ENCODE measurements around the gene KAZN. TPM values are rescaled to one million over a fixed set of nuclear protein-coding genes. Genes with fewer than 3 reads are reported as not detected.

KAZN gene
- total RNA-seq, 3 donors from 2014 or later = 0.35 to 1.7 (median 1.2) TPM

- Mint-ChIP-seq H3K27me3 (ENCODE audit: low read depth) (peaks cover 7% of the 10 kb centered on the region), H3K9me3 (no peaks in the 10 kb centered on the region), H3K4me3 (no peak overlapping the region), H3K4me1 (ENCODE audit: low read depth) (no peaks in the 10 kb centered on the region), H3K36me3 (ENCODE audit: insufficient read depth) (no peaks in the 10 kb centered on the region)
- no peak for ATAC-seq
- no peak for DNase-seq
Measured at GRCh38 chr1:14698314-14698713, 99.8 kb downstream of the KAZN start.

GRCh38 chr1:14699620-14700019 is 101.1 kb downstream of the KAZN start:
- Mint-ChIP-seq H3K4me3 (no peak overlapping the region), H3K36me3 (ENCODE audit: insufficient read depth) (no peaks in the 10 kb centered on the region), H3K27me3 (ENCODE audit: low read depth) (peaks cover 7% of the 10 kb centered on the region), H3K4me1 (ENCODE audit: low read depth) (no peaks in the 10 kb centered on the region), H3K9me3 (no peaks in the 10 kb centered on the region)
- DNase-seq = no peak
- ATAC-seq = no peak

GRCh38 chr1:14704846-14705245 is 106.4 kb downstream of the KAZN start:
- Mint-ChIP-seq H3K4me1 (ENCODE audit: low read depth) (no peaks in the 10 kb centered on the region), H3K9me3 (peaks cover 3% of the 10 kb centered on the region), H3K36me3 (ENCODE audit: insufficient read depth) (no peaks in the 10 kb centered on the region), H3K4me3 (no peak overlapping the region), H3K27me3 (ENCODE audit: low read depth) (peaks cover under 1% of the 10 kb centered on the region)
- no peak for ATAC-seq
- no peak for DNase-seq

- no peak for ATAC-seq
- Mint-ChIP-seq H3K4me1 (ENCODE audit: low read depth) (no peaks in the 10 kb centered on the region), H3K36me3 (ENCODE audit: insufficient read depth) (no peaks in the 10 kb centered on the region), H3K27me3 (ENCODE audit: low read depth) (no peaks in the 10 kb centered on the region), H3K9me3 (peaks cover 3% of the 10 kb centered on the region), H3K4me3 (no peak overlapping the region)
- no peak for DNase-seq
Measured at GRCh38 chr1:14705824-14706223, 107.3 kb downstream of the KAZN start.

GRCh38 chr1:14706631-14707030 is 108.1 kb downstream of the KAZN start:
- no peak for ATAC-seq
- Mint-ChIP-seq H3K4me1 (ENCODE audit: low read depth) (no peaks in the 10 kb centered on the region), H3K36me3 (ENCODE audit: insufficient read depth) (no peaks in the 10 kb centered on the region), H3K27me3 (ENCODE audit: low read depth) (no peaks in the 10 kb centered on the region), H3K9me3 (peaks cover 3% of the 10 kb centered on the region), H3K4me3 (no peak overlapping the region)
- no peak for DNase-seq

- DNase-seq (no peak), ATAC-seq (no peak)
- Mint-ChIP-seq H3K4me1 (ENCODE audit: low read depth) (no peaks in the 10 kb centered on the region), H3K27me3 (ENCODE audit: low read depth) (no peaks in the 10 kb centered on the region), H3K4me3 (no peak overlapping the region), H3K36me3 (ENCODE audit: insufficient read depth) (no peaks in the 10 kb centered on the region), H3K9me3 (peaks cover 3% of the 10 kb centered on the region)
Measured at GRCh38 chr1:14707531-14708445, 109.3 kb downstream of the KAZN start.

GRCh38 chr1:14710331-14710730 is 111.8 kb downstream of the KAZN start:
- Mint-ChIP-seq H3K27me3 (ENCODE audit: low read depth) (no peaks in the 10 kb centered on the region), H3K9me3 (peaks cover 3% of the 10 kb centered on the region), H3K4me1 (ENCODE audit: low read depth) (no peaks in the 10 kb centered on the region), H3K36me3 (ENCODE audit: insufficient read depth) (no peaks in the 10 kb centered on the region), H3K4me3 (no peak overlapping the region)
- ATAC-seq = no peak
- DNase-seq = no peak

GRCh38 chr1:14712136-14712535 is 113.7 kb downstream of the KAZN start:
- Mint-ChIP-seq H3K27me3 (ENCODE audit: low read depth) (no peaks in the 10 kb centered on the region), H3K4me1 (ENCODE audit: low read depth) (no peaks in the 10 kb centered on the region), H3K4me3 (no peak overlapping the region), H3K9me3 (peaks cover 3% of the 10 kb centered on the region), H3K36me3 (ENCODE audit: insufficient read depth) (no peaks in the 10 kb centered on the region)
- DNase-seq (no peak), ATAC-seq (no peak)

- DNase-seq (no peak), ATAC-seq (no peak)
- no peaks in the 10 kb centered on the region for H3K27me3 Mint-ChIP-seq (ENCODE audit: low read depth)
- no peak overlapping the region for H3K4me3 Mint-ChIP-seq
- no peaks in the 10 kb centered on the region for H3K36me3 Mint-ChIP-seq (ENCODE audit: insufficient read depth)
- H3K4me1 Mint-ChIP-seq (ENCODE audit: low read depth) = no peaks in the 10 kb centered on the region
- H3K9me3 Mint-ChIP-seq = no peaks in the 10 kb centered on the region
Measured at GRCh38 chr1:14713077-14713476, 114.6 kb downstream of the KAZN start.

- no peak for ATAC-seq
- Mint-ChIP-seq H3K27me3 (ENCODE audit: low read depth) (no peaks in the 10 kb centered on the region), H3K4me3 (no peak overlapping the region), H3K4me1 (ENCODE audit: low read depth) (no peaks in the 10 kb centered on the region), H3K9me3 (no peaks in the 10 kb centered on the region), H3K36me3 (ENCODE audit: insufficient read depth) (no peaks in the 10 kb centered on the region)
- no peak for DNase-seq
Measured at GRCh38 chr1:14715266-14715665, 116.8 kb downstream of the KAZN start.

- Mint-ChIP-seq H3K9me3 (no peaks in the 10 kb centered on the region), H3K27me3 (ENCODE audit: low read depth) (no peaks in the 10 kb centered on the region), H3K36me3 (ENCODE audit: insufficient read depth) (no peaks in the 10 kb centered on the region), H3K4me1 (ENCODE audit: low read depth) (no peaks in the 10 kb centered on the region), H3K4me3 (no peak overlapping the region)
- DNase-seq (no peak), ATAC-seq (no peak)
Measured at GRCh38 chr1:14715802-14716201, 117.3 kb downstream of the KAZN start.

GRCh38 chr1:14716474-14716873 is 118.0 kb downstream of the KAZN start:
- no peak overlapping the region for H3K4me3 Mint-ChIP-seq
- H3K4me1 Mint-ChIP-seq (ENCODE audit: low read depth) = no peaks in the 10 kb centered on the region
- DNase-seq = no peak
- no peaks in the 10 kb centered on the region for H3K36me3 Mint-ChIP-seq (ENCODE audit: insufficient read depth)
- ATAC-seq = no peak
- no peaks in the 10 kb centered on the region for H3K9me3 Mint-ChIP-seq
- H3K27me3 Mint-ChIP-seq (ENCODE audit: low read depth) = no peaks in the 10 kb centered on the region

- DNase-seq (no peak), ATAC-seq (no peak)
- Mint-ChIP-seq H3K4me3 (no peak overlapping the region), H3K36me3 (ENCODE audit: insufficient read depth) (no peaks in the 10 kb centered on the region), H3K9me3 (no peaks in the 10 kb centered on the region), H3K4me1 (ENCODE audit: low read depth) (no peaks in the 10 kb centered on the region), H3K27me3 (ENCODE audit: low read depth) (no peaks in the 10 kb centered on the region)
Measured at GRCh38 chr1:14718476-14718875, 120.0 kb downstream of the KAZN start.

GRCh38 chr1:14723401-14723800 is 124.9 kb downstream of the KAZN start:
- no peaks in the 10 kb centered on the region for H3K27me3 Mint-ChIP-seq (ENCODE audit: low read depth)
- H3K9me3 Mint-ChIP-seq = no peaks in the 10 kb centered on the region
- ATAC-seq (no peak), DNase-seq (no peak)
- H3K4me3 Mint-ChIP-seq = no peak overlapping the region
- no peaks in the 10 kb centered on the region for H3K4me1 Mint-ChIP-seq (ENCODE audit: low read depth)
- no peaks in the 10 kb centered on the region for H3K36me3 Mint-ChIP-seq (ENCODE audit: insufficient read depth)

GRCh38 chr1:14724246-14724645 is 125.8 kb downstream of the KAZN start:
- no peaks in the 10 kb centered on the region for H3K4me1 Mint-ChIP-seq (ENCODE audit: low read depth)
- no peak for DNase-seq
- ATAC-seq = no peak
- H3K4me3 Mint-ChIP-seq = no peak overlapping the region
- no peaks in the 10 kb centered on the region for H3K9me3 Mint-ChIP-seq
- H3K36me3 Mint-ChIP-seq (ENCODE audit: insufficient read depth) = no peaks in the 10 kb centered on the region
- H3K27me3 Mint-ChIP-seq (ENCODE audit: low read depth) = no peaks in the 10 kb centered on the region
